HFFc6 (cell line): ENCODE measurements around the gene RSU1. TPM values are rescaled to one million over a fixed set of nuclear protein-coding genes. Genes with fewer than 3 reads are reported as not detected.

ENCODE experiments used
- DNase-seq: peaks from one replicate; pipeline ENCODE4 v3.0.0-alpha.2; 2018
- H3K27ac Mint-ChIP-seq: 2 replicates; pipeline ENCODE4 v1.8.0; 2020; ENCODE audit warnings: mild to moderate bottlenecking, mixed read lengths
- H3K27me3 Mint-ChIP-seq: 2 replicates; pipeline ENCODE4 v1.8.0; 2021; ENCODE audit warnings: mild to moderate bottlenecking, moderate library complexity, mixed read lengths; ENCODE audit not compliant: insufficient read depth
- H3K36me3 Mint-ChIP-seq: 2 replicates; pipeline ENCODE4 v1.8.0; 2021; ENCODE audit warnings: low read depth, mixed read lengths
- H3K4me1 Mint-ChIP-seq: 2 replicates; pipeline ENCODE4 v1.8.0; 2020; ENCODE audit warnings: low read depth, mixed read lengths
- H3K4me3 Mint-ChIP-seq: 2 replicates; pipeline ENCODE4 v1.8.0; 2020; ENCODE audit warnings: mild to moderate bottlenecking, moderate library complexity, mixed read lengths
- H3K9me3 Mint-ChIP-seq: 2 replicates; pipeline ENCODE4 v1.8.0; 2020; ENCODE audit warnings: mild to moderate bottlenecking, mixed read lengths
- total RNA-seq, 6 experiments: library from RNA; stranded (reverse); fragmentation: NEBNext Ultra II Directional; extraction: Animal tissue kit (Norgen Biotek cat#: 25700); gene quantifications; 2 replicates in 1 of 6; 3 replicates in 5 of 6; pipeline ENCODE4 v1.2.3, GENCODE V29; 2021
- TF ChIP-seq, protein P1 (sequence below): fragments of 200-600 bp; sonication (generic); IDR thresholded peaks from 2 replicates; pipeline ENCODE4 v1.5.0; 2021; ENCODE audit warnings: antibody characterized with exemption, mild to moderate bottlenecking

The RSU1 gene
- total RNA-seq, 6 experiments from 2014 or later: 182 to 239 (median 205) TPM

DNA sequence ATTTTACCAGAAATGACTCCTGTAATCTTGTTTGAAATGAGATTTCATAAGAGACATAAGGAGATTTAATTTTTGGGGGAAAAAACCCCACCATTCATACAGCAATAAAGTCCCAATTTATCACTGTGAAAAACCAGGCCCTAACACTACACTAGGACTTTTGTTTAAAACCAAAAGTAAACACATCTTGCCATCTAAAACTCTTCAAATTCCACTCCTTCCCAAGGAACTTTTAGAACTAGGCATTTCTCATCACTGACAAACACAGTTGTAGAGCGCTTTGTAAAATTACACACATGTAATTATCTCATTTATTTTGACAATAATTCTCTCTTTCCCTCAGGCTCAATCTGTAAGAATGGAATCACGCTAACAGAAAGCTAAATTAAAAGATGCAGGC is 167.5 kb downstream of the RSU1 start:
- Mint-ChIP-seq H3K4me3 (no peak overlapping the region), H3K9me3 (no peaks in the 10 kb centered on the region), H3K27ac (no peak overlapping the region), H3K27me3 (no peaks in the 10 kb centered on the region), H3K4me1 (peaks cover 12% of the 10 kb centered on the region), H3K36me3 (no peaks in the 10 kb centered on the region)
- DNase-seq: no peak
- TF ChIP-seq, protein P1, sequence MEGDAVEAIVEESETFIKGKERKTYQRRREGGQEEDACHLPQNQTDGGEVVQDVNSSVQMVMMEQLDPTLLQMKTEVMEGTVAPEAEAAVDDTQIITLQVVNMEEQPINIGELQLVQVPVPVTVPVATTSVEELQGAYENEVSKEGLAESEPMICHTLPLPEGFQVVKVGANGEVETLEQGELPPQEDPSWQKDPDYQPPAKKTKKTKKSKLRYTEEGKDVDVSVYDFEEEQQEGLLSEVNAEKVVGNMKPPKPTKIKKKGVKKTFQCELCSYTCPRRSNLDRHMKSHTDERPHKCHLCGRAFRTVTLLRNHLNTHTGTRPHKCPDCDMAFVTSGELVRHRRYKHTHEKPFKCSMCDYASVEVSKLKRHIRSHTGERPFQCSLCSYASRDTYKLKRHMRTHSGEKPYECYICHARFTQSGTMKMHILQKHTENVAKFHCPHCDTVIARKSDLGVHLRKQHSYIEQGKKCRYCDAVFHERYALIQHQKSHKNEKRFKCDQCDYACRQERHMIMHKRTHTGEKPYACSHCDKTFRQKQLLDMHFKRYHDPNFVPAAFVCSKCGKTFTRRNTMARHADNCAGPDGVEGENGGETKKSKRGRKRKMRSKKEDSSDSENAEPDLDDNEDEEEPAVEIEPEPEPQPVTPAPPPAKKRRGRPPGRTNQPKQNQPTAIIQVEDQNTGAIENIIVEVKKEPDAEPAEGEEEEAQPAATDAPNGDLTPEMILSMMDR: no peak

DNA sequence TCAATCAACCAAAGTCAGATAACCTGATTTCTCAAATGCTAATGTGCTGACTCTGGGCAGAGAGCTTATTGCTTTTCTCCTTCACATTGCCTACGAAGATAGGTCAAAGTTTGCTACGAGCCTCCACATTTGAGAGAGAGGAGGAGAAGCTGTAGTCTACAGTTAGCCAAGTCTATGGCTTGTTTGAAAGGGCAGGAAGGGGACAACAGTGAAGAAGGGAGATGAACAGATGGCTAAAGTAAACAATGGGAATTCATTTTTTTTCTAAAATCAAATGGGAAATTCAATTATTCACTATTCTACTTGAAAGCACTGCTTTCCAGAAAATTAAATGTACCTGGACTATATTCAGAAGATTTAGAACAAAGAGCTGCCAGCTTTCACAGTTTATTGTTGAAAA is 168.9 kb downstream of the RSU1 start:
- Mint-ChIP-seq H3K4me3 (no peak overlapping the region), H3K4me1 (peaks cover 26% of the 10 kb centered on the region), H3K27ac (no peak overlapping the region), H3K9me3 (no peaks in the 10 kb centered on the region), H3K36me3 (no peaks in the 10 kb centered on the region), H3K27me3 (no peaks in the 10 kb centered on the region)
- TF ChIP-seq, protein P1: no peak
- DNase-seq: no peak

DNA sequence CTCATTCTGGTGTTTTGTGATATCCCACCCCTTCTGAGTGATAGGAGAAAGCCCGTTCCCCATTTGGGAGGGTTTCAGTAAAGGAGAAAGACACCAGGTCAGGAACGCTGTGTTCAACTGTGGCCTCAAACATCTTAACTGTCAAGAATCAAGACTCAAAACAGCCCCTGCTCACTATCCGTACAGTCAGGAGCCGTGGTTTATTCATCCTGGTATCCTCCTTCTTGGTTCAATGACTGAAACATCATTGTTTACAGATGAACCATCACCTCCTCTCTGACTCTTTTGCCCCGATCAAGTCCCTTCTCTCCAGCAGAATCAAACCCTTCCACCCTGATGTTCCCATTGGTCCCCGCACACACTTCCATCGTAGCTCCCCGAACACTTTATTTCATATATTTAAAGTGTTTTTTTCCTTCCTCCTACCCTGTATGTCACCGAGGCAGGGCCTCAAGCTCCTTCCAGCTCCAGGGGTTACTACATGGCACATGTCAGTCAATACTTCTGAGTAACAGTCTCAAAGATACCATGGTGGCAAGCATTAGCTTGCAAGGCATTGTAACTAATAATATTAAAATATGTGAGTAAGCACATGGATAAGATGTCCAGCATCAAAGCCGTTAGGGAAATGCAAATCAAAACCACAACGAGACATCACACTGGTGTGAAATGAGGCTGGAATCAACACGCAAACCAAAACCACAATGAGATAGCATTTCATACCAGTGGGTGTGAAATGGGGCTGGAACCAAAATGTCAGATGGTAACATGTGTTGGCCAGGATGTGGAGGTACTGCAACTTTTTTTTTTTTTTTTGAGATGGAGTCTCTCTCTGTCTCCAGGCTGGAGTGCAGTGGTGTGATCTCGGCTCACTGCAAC is 170.8 kb downstream of the RSU1 start:
- TF ChIP-seq, protein P1: no peak
- peaks cover 15% of the 10 kb centered on the region for H3K4me1 Mint-ChIP-seq
- H3K36me3 Mint-ChIP-seq: no peaks in the 10 kb centered on the region
- no peaks in the 10 kb centered on the region for H3K27me3 Mint-ChIP-seq
- no peaks in the 10 kb centered on the region for H3K9me3 Mint-ChIP-seq
- H3K4me3 Mint-ChIP-seq: no peak overlapping the region
- DNase-seq: no peak
- H3K27ac Mint-ChIP-seq: no peak overlapping the region

DNA sequence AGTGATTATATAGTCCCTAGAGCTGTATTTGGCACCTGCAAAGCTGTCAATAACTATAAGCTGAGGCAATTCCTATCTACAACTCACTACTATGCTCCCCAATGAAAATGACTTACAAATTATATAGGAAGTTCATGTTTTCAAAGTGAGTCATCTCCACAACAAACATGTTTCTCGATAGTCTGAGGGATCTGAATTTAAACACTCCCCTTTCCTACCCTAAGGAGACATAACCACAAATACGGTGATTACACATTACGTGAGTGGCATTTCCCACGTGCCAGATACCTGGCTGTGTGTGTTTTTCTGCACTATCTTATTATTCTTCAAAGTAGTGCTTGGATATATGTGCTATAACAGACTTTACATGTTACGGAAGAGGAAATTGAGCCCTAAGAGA is 173.1 kb downstream of the RSU1 start:
- no peaks in the 10 kb centered on the region for H3K36me3 Mint-ChIP-seq
- TF ChIP-seq, protein P1: no peak
- H3K27ac Mint-ChIP-seq: no peak overlapping the region
- H3K4me1 Mint-ChIP-seq: peaks cover 15% of the 10 kb centered on the region
- no peaks in the 10 kb centered on the region for H3K9me3 Mint-ChIP-seq
- no peak overlapping the region for H3K4me3 Mint-ChIP-seq
- no peaks in the 10 kb centered on the region for H3K27me3 Mint-ChIP-seq
- DNase-seq: peak; percentile 34

DNA sequence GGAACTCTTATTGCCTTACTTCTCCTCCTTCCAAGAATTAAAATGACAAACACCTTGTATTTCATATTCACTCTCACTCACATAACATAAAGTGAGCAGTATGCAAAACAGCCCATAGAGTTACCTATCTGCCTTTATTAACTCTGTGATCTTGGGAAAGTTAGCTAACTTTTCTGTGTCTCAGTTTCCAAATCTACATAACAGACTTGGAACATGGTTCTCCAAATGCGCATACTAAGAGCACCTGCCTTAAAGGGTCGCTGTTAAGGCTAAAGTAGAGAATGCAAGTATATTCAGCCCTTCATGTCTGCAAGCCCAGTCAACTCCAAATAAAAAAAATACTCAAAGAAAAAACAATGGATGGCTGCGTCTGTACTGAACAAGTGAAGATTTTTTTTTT is 173.7 kb downstream of the RSU1 start:
- peaks cover 15% of the 10 kb centered on the region for H3K4me1 Mint-ChIP-seq
- H3K36me3 Mint-ChIP-seq: no peaks in the 10 kb centered on the region
- no peaks in the 10 kb centered on the region for H3K9me3 Mint-ChIP-seq
- H3K4me3 Mint-ChIP-seq: no peak overlapping the region
- no peak for DNase-seq
- TF ChIP-seq, protein P1: no peak
- H3K27me3 Mint-ChIP-seq: no peaks in the 10 kb centered on the region
- no peak overlapping the region for H3K27ac Mint-ChIP-seq
